ENCODE results near the gene MAP2K4.

MAP2K4 gene

GRCh38 chr17:12058535-12058934, 37.9 kb downstream of the MAP2K4 start:
- no peak for DNase-seq (ENCODE audit: low read depth)
- TF ChIP-seq CTCF (IDR thresholded peaks at IDR 0.05; ENCODE audit: control insufficient read depth, insufficient read depth, low read depth, low read length, missing control alignments) = no peak
- no peak overlapping the region for H3K4me3 ChIP-seq (ENCODE audit: control insufficient read depth, low read depth, low read length)

GRCh38 chr17:12062249-12062648, 41.6 kb downstream of the MAP2K4 start:
- no peak for DNase-seq (ENCODE audit: low read depth)
- TF ChIP-seq CTCF (IDR thresholded peaks at IDR 0.05; ENCODE audit: control insufficient read depth, insufficient read depth, low read depth, low read length, missing control alignments) = no peak
- no peak overlapping the region for H3K4me3 ChIP-seq (ENCODE audit: control insufficient read depth, low read depth, low read length)

GRCh38 chr17:12064395-12064794, 43.7 kb downstream of the MAP2K4 start:
- no peak for DNase-seq (ENCODE audit: low read depth)
- no peak for TF ChIP-seq CTCF (IDR thresholded peaks at IDR 0.05; ENCODE audit: control insufficient read depth, insufficient read depth, low read depth, low read length, missing control alignments)
- H3K4me3 ChIP-seq (ENCODE audit: control insufficient read depth, low read depth, low read length) = no peak overlapping the region

GRCh38 chr17:12067485-12067884, 46.8 kb downstream of the MAP2K4 start:
- H3K4me3 ChIP-seq (ENCODE audit: control insufficient read depth, low read depth, low read length) = no peak overlapping the region
- no peak for DNase-seq (ENCODE audit: low read depth)
- no peak for TF ChIP-seq CTCF (IDR thresholded peaks at IDR 0.05; ENCODE audit: control insufficient read depth, insufficient read depth, low read depth, low read length, missing control alignments)

- no peak for TF ChIP-seq CTCF (IDR thresholded peaks at IDR 0.05; ENCODE audit: control insufficient read depth, insufficient read depth, low read depth, low read length, missing control alignments)
- DNase-seq (ENCODE audit: low read depth) = no peak
- no peak overlapping the region for H3K4me3 ChIP-seq (ENCODE audit: control insufficient read depth, low read depth, low read length)
These were observed 48.3 kb downstream of the MAP2K4 start for GRCh38 chr17:12068946-12069345.

GRCh38 chr17:12070561-12070960, 49.9 kb downstream of the MAP2K4 start:
- no peak overlapping the region for H3K4me3 ChIP-seq (ENCODE audit: control insufficient read depth, low read depth, low read length)
- TF ChIP-seq CTCF (IDR thresholded peaks at IDR 0.05; ENCODE audit: control insufficient read depth, insufficient read depth, low read depth, low read length, missing control alignments) = no peak

GRCh38 chr17:12074346-12074745, 53.7 kb downstream of the MAP2K4 start:
- H3K4me3 ChIP-seq (ENCODE audit: control insufficient read depth, low read depth, low read length) = no peak overlapping the region
- DNase-seq (ENCODE audit: low read depth) = no peak
- TF ChIP-seq CTCF (IDR thresholded peaks at IDR 0.05; ENCODE audit: control insufficient read depth, insufficient read depth, low read depth, low read length, missing control alignments) = no peak

More at GRCh38 chr17:12070561-12070960, 49.9 kb downstream of the MAP2K4 start:
- DNase-seq (ENCODE audit: low read depth) = peak; percentile 45
